ENCODE measurements around the gene ITPRIP. TPM values are rescaled to one million over a fixed set of nuclear protein-coding genes. Genes with fewer than 3 reads are reported as not detected.

The ITPRIP gene
- total and polyA plus RNA-seq, 2 of the 8 experiments (the other 6 are each of a cell fraction or from before 2014, with no cell fraction given): 15.3 to 16.9 TPM

DNA sequence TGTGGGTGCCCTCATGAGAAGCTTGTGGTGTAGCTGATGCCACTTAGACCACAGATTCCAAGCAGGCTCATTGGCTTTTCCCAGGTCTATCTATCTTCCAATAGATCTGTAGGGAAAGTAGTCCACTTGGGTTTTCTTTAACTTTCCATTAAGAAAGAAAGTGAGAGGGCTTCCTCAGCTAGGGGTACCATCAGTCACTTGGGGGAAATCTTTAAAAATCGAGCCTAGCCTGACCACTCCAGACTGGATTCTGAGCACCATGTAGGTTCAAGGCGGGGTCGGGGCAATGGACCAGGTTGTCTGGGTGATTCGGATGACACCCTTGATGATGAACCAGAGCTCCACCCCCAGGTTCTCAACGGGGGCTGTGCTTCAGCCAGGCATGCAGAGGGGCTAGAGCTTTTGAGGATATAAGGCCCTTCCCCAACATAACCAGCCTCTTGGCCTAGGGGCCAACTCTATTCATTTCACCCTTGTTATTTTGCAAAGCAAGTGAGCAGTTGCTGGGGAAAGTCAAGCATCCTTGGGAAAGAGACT, 27.0 kb downstream of the ITPRIP start:
- whole genome bisulfite sequencing, 2 experiments (ENCODE audit: extremely low coverage in 1 of 2, insufficient coverage in 1 of 2, insufficient read length in 1 of 2, insufficient replicate concordance in 2 of 2, low coverage in 1 of 2, low lambda C conversion rate in 2 of 2, missing lambda C conversion rate in 1 of 2): 88% methylated on average over 5 of the region's 5 CpGs; no CpG with 5 or more reads in 1 of the 2 experiments
- CTCF ChIA-PET (ENCODE audit: partially characterized antibody): interaction anchor here (0.6 to 14.8 kb wide), 8 partner anchors 10 to 350 kb away, joined by 3 to 331 read pairs (median 7); partner anchors contain the start of genes CFAP58 and ITPRIP

More for the DNA sequence above, 27.0 kb downstream of the ITPRIP start:
- H4K8ac ChIP-seq (ENCODE audit: extremely low read depth, insufficient read depth, low read length): no peak overlapping the region
- H3K4me3 ChIP-seq (ENCODE audit: extremely low read depth in 1 of 4, insufficient read depth in 2 of 4, low read depth in 3 of 4, low read length in 4 of 4): no peak overlapping the region
- no peak overlapping the region for H2BK120ac ChIP-seq (replicated peaks; ENCODE audit: low read depth, low read length)
- H2AFZ ChIP-seq (ENCODE audit: low read length): no peak overlapping the region
- H2BK5ac ChIP-seq (ENCODE audit: low read depth, low read length): no peak overlapping the region
- no peak for FAIRE-seq
- peaks cover 0 to 9% of the 10 kb centered on the region in 2 experiments; a peak in 1 of 4 replicates for H3K79me2 ChIP-seq (ENCODE audit: control insufficient read depth in 1 of 2, insufficient read depth in 2 of 2, low read length in 2 of 2)
- no peaks in the 10 kb centered on the region for H3K9me3 ChIP-seq (ENCODE audit: insufficient read depth in 2 of 2, low read depth in 1 of 2, low read length in 1 of 2)
- no peak overlapping the region for H2AK5ac ChIP-seq (ENCODE audit: low read depth, low read length)
- no peak overlapping the region for H3K9ac ChIP-seq (replicated peaks in 1 of 4; ENCODE audit: extremely low read depth in 1 of 4, low read depth in 3 of 4, low read length in 3 of 4)
- peaks cover 0 to 18% of the 10 kb centered on the region in 2 experiments for H4K20me1 ChIP-seq (replicated peaks in 1 of 2; ENCODE audit: control insufficient read depth in 1 of 2, insufficient read depth in 2 of 2, low read length in 2 of 2)
- H2BK12ac ChIP-seq (ENCODE audit: low read depth, low read length): no peak overlapping the region
- no peak overlapping the region for H3K4me2 ChIP-seq (ENCODE audit: insufficient read depth in 1 of 2, low read depth in 2 of 2, low read length in 2 of 2)
- no peak overlapping the region for H3K14ac ChIP-seq (ENCODE audit: insufficient read length)
- no peaks in the 10 kb centered on the region for H3K27me3 ChIP-seq (replicated peaks in 1 of 4; ENCODE audit: control insufficient read depth in 3 of 4, extremely low read depth in 1 of 4, insufficient read depth in 3 of 4, low read length in 3 of 4)
- H3K36me3 ChIP-seq (ENCODE audit: control insufficient read depth in 2 of 4, insufficient read depth in 4 of 4, low read length in 3 of 4): peaks cover 13 to 29% (median 28%) of the 10 kb centered on the region in 4 experiments
- no peak overlapping the region for H4K91ac ChIP-seq (replicated peaks; ENCODE audit: insufficient read length, low read length)
- no peak overlapping the region for H3K56ac ChIP-seq (replicated peaks; ENCODE audit: insufficient read length, low read depth, low read length)
- POLR2A ChIA-PET (ENCODE audit: partially characterized antibody): interaction anchor here (0.9 to 2.9 kb wide), 2 partner anchors 9 to 39 kb away, joined by 4 to 11 read pairs; no protein-coding TSS in a partner anchor
- H4K5ac ChIP-seq (ENCODE audit: insufficient read length, low read depth, low read length): no peak overlapping the region
- H3K4ac ChIP-seq (replicated peaks; ENCODE audit: insufficient read length, low read depth, low read length): no peak overlapping the region
- H2BK20ac ChIP-seq (ENCODE audit: low read length): no peak overlapping the region
- H3K79me1 ChIP-seq (ENCODE audit: low read depth, low read length): peaks cover 11% of the 10 kb centered on the region; the same call in 1 of the 2 replicates
- no peak overlapping the region for H3K23ac ChIP-seq (ENCODE audit: insufficient read length)
- DNase-seq (ENCODE audit: low read depth in 1 of 2, low spot score in 2 of 2): no peak
- H3K4me1 ChIP-seq (replicated peaks in 1 of 4; ENCODE audit: control insufficient read depth in 3 of 4, insufficient read depth in 4 of 4, low read length in 3 of 4): peaks cover 0 to 4% (median 1%) of the 10 kb centered on the region in 4 experiments; a peak in 3 of 7 replicates
- H3K27ac ChIP-seq (ENCODE audit: low read depth, low read length): no peak overlapping the region
- TF ChIP-seq GABPA (IDR thresholded peaks at IDR 0.05; ENCODE audit: borderline replicate concordance, insufficient read depth, low read length): no peak
- no peak for TF ChIP-seq HDAC6 (IDR thresholded peaks at IDR 0.05; ENCODE audit: low read depth, low read length)
- H2BK15ac ChIP-seq (ENCODE audit: low read length): no peak overlapping the region
- H3K23me2 ChIP-seq (ENCODE audit: low read depth, low read length): no peaks in the 10 kb centered on the region
- H3K18ac ChIP-seq (ENCODE audit: extremely low read depth, low read length): no peak overlapping the region

Measured in H1 (cell line).